Measurements from ENCODE around the gene MAP2K3. TPM values are rescaled to one million over a fixed set of nuclear protein-coding genes. Genes with fewer than 3 reads are reported as not detected.

The MAP2K3 gene
- polyA plus RNA-seq, 2 of the 4 experiments (the other 2 are of a cell fraction) = 13.9 to 37.1 TPM

DNA sequence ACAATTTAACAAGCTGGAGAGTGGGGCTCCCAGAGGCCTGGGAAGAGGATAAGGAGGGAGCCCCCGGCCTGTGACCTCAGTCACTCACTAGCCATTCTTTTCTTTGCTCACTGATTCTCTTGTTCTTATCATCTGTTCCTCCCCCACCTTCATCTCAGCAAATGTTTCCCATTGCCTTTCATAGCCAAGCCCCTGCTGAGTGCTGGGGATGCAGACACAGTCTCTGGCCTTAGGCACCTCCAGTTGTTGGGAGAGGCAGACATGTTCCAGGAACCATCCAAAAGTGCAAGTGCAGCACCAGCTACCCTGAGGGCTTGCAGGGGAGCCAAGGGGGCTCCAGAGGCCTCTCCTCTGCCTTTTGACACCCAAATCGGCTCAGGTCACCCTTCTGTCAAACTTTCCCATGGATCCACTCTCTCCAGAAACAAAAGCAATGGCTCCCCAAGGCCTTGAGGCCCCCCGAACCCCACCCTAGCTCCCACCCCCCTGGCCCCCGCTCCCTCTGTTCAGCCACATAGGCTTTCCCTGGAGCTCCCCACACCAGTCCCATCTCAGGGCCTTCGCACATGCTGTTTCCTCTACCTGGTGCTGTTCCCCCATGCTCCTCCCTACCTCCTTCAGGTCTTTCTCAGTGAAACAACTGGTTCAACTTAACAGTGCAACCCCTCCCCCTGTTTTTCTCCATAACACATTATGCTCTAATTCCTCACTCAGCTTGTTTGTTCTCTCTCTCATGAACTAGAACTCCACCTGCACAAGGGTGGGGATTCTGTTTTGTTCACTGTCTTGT, 76.7 kb downstream of the MAP2K3 start:
- WGBS (ENCODE audit: missing lambda C conversion rate) = 36% methylated on average over 5 of the region's 5 CpGs
- Histone ChIP-seq H3K4me3 (no peak overlapping the region), H3K4me2 (no peak overlapping the region), H3K27ac (no peak overlapping the region), H3K9me3 (no peaks in the 10 kb centered on the region), H3K4me1 (peaks cover 11% of the 10 kb centered on the region; the same call in 1 of the 3 replicates)
- DNase-seq (ENCODE audit: low read depth in 1 of 2, low spot score in 1 of 2) (no peak), ATAC-seq (no peak), FAIRE-seq (no peak)
- no peak for TF ChIP-seq BHLHE40 (IDR thresholded peaks at IDR 0.05; ENCODE audit: low read depth, low read length)
- POLR2A ChIA-PET = interaction anchor here (0.6 kb wide), 1 partner anchor 35 kb away, joined by 3 read pairs; no protein-coding TSS in a partner anchor
- CTCF ChIA-PET = interaction anchor here (0.8 to 2.1 kb wide), 4 partner anchors 10 to 152 kb away, joined by 3 to 9 read pairs (median 4); no protein-coding TSS in a partner anchor

DNA sequence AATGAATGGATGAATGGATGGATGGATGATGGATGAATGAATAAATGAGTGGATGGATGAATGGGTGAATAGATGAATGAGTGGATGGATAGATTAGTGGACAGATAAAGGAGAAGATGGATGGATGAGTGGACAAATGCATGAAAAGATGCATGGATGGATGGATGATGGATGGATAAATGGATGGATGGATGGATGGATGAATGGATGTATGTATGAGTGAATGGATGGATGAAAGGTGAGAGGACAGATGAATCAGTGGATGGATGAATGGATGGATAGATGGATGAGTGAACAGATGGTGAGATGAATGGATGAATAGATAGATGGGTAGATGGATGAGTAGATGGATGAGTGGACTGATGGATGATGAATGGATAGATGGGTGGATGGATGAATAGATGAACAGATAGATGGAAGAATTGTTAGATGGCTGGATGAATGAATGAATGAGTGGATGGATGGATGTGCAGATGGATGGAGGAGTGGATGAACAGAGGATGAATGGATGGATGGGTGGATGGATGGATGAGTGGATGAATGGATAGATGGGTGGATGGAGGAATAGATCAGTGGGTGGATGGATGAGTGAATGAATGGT, 77.9 kb downstream of the MAP2K3 start:
- no peaks in the 10 kb centered on the region for H3K9me3 ChIP-seq
- H3K4me1 ChIP-seq = peaks cover 11% of the 10 kb centered on the region; the same call in 1 of the 3 replicates
- CTCF ChIA-PET = interaction anchor here (1.5 kb wide), 1 partner anchor 11 kb away, joined by 5 read pairs; no protein-coding TSS in a partner anchor
- DNase-seq (ENCODE audit: low read depth in 1 of 2, low spot score in 1 of 2) (no peak), ATAC-seq (no peak), FAIRE-seq (no peak)
- POLR2A ChIA-PET = no interaction called here
- no peak for TF ChIP-seq CBX8 (IDR thresholded peaks at IDR 0.05)
- no peak for TF ChIP-seq POLR2AphosphoS2 (conservative IDR thresholded peaks at IDR 0.05; ENCODE audit: low read length)
- TF ChIP-seq FOXS1 (CRISPR knock-in tag; IDR thresholded peaks at IDR 0.05) = no peak
- TF ChIP-seq, protein P1, sequence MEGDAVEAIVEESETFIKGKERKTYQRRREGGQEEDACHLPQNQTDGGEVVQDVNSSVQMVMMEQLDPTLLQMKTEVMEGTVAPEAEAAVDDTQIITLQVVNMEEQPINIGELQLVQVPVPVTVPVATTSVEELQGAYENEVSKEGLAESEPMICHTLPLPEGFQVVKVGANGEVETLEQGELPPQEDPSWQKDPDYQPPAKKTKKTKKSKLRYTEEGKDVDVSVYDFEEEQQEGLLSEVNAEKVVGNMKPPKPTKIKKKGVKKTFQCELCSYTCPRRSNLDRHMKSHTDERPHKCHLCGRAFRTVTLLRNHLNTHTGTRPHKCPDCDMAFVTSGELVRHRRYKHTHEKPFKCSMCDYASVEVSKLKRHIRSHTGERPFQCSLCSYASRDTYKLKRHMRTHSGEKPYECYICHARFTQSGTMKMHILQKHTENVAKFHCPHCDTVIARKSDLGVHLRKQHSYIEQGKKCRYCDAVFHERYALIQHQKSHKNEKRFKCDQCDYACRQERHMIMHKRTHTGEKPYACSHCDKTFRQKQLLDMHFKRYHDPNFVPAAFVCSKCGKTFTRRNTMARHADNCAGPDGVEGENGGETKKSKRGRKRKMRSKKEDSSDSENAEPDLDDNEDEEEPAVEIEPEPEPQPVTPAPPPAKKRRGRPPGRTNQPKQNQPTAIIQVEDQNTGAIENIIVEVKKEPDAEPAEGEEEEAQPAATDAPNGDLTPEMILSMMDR (IDR thresholded peaks at IDR 0.05) = no peak
- TF ChIP-seq, protein P2, sequence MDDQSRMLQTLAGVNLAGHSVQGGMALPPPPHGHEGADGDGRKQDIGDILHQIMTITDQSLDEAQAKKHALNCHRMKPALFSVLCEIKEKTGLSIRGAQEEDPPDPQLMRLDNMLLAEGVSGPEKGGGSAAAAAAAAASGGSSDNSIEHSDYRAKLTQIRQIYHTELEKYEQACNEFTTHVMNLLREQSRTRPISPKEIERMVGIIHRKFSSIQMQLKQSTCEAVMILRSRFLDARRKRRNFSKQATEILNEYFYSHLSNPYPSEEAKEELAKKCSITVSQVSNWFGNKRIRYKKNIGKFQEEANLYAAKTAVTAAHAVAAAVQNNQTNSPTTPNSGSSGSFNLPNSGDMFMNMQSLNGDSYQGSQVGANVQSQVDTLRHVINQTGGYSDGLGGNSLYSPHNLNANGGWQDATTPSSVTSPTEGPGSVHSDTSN (IDR thresholded peaks at IDR 0.05) = no peak
- TF ChIP-seq RARB (CRISPR knock-in tag; IDR thresholded peaks at IDR 0.05) = no peak
- TF ChIP-seq, protein P3, sequence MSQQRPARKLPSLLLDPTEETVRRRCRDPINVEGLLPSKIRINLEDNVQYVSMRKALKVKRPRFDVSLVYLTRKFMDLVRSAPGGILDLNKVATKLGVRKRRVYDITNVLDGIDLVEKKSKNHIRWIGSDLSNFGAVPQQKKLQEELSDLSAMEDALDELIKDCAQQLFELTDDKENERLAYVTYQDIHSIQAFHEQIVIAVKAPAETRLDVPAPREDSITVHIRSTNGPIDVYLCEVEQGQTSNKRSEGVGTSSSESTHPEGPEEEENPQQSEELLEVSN (IDR thresholded peaks at IDR 0.05; ENCODE audit: borderline replicate concordance, low read depth) = no peak
- no peak for TF ChIP-seq MAZ (IDR thresholded peaks at IDR 0.05; ENCODE audit: borderline replicate concordance, low read depth, low read length)
- TF ChIP-seq, protein P4, sequence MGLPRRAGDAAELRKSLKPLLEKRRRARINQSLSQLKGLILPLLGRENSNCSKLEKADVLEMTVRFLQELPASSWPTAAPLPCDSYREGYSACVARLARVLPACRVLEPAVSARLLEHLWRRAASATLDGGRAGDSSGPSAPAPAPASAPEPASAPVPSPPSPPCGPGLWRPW (IDR thresholded peaks at IDR 0.05) = no peak
- H3K4me3 ChIP-seq = no peak overlapping the region
- no peak overlapping the region for H3K4me2 ChIP-seq
- H3K27ac ChIP-seq = no peak overlapping the region

DNA sequence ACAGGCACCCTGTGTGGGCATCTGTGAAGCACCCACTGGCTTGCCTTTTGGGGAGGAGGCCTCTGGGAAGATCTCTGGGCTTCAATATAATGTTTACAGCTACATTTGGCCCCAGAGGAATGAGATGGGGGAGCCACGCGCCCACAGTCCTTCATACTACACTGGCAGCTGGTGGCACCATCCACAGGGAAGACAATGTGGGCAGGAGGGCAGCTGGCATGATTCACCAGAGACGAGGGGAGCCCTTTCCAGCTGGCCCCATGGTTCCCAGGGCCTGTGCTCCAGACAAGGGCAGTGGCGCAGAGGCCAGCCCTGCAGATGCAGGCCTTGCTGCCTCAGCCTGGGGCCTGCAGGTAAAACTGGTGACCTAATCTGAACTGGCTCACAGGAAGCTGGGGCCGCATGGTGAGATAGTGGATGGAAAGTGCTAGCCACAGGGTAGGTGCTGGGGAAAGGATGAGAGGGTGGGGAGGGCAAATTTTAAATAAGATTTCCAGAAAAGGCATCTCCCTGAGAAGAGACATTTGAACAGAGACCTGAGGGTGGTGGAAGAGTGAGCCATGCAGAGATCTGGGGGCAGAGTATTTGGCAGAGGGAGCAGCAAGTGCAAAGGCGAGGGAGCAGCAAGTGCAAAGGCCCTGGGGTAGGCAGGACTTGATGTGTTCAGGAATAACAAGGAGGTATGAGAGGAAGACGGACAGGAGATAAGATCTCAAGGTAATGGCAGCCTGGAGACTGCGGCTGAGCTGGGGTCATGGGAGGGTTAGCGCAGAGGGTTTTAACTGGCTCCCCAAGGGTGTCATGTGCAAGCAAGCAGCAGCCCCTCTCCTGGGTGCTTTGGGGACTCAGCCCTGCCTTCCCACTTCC, 79.5 kb downstream of the MAP2K3 start:
- TF ChIP-seq CHD4 (IDR thresholded peaks at IDR 0.05; ENCODE audit: borderline replicate concordance) (no peak), FOSL2 (IDR thresholded peaks at IDR 0.05) (no peak), FOSL2 (CRISPR knock-in tag; IDR thresholded peaks at IDR 0.05) (no peak), CBX8 (IDR thresholded peaks at IDR 0.05) (no peak), SMC3 (IDR thresholded peaks at IDR 0.05) (no peak)
- TF ChIP-seq, protein P5, sequence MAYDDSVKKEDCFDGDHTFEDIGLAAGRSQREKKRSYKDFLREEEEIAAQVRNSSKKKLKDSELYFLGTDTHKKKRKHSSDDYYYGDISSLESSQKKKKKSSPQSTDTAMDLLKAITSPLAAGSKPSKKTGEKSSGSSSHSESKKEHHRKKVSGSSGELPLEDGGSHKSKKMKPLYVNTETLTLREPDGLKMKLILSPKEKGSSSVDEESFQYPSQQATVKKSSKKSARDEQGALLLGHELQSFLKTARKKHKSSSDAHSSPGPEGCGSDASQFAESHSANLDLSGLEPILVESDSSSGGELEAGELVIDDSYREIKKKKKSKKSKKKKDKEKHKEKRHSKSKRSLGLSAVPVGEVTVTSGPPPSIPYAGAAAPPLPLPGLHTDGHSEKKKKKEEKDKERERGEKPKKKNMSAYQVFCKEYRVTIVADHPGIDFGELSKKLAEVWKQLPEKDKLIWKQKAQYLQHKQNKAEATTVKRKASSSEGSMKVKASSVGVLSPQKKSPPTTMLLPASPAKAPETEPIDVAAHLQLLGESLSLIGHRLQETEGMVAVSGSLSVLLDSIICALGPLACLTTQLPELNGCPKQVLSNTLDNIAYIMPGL (CRISPR knock-in tag; IDR thresholded peaks at IDR 0.05; ENCODE audit: borderline replicate concordance) = no peak
- TF ChIP-seq, protein P6, sequence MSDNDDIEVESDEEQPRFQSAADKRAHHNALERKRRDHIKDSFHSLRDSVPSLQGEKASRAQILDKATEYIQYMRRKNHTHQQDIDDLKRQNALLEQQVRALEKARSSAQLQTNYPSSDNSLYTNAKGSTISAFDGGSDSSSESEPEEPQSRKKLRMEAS (IDR thresholded peaks at IDR 0.05) = no peak
- TF ChIP-seq, protein P7, sequence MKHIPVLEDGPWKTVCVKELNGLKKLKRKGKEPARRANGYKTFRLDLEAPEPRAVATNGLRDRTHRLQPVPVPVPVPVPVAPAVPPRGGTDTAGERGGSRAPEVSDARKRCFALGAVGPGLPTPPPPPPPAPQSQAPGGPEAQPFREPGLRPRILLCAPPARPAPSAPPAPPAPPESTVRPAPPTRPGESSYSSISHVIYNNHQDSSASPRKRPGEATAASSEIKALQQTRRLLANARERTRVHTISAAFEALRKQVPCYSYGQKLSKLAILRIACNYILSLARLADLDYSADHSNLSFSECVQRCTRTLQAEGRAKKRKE (CRISPR knock-in tag; IDR thresholded peaks at IDR 0.05; ENCODE audit: low read depth) = no peak
- WGBS (ENCODE audit: missing lambda C conversion rate) = 75% methylated on average over 9 of the region's 9 CpGs
- H3K4me2 ChIP-seq = no peak overlapping the region
- no peak for DNase-seq (ENCODE audit: low read depth in 1 of 2, low spot score in 1 of 2)
- no peak for ATAC-seq
- H3K27ac ChIP-seq = no peak overlapping the region
- no peak for FAIRE-seq
- H3K4me1 ChIP-seq = peaks cover 4% of the 10 kb centered on the region; the same call in 1 of the 3 replicates
- no peak overlapping the region for H3K4me3 ChIP-seq
- ChIA-PET POLR2A (no interaction called here), CTCF (interaction anchor here (2.3 to 3.6 kb wide), 2 partner anchors 11 to 84 kb away, joined by 7 to 13 read pairs; no protein-coding TSS in a partner anchor)
- H3K9me3 ChIP-seq = no peaks in the 10 kb centered on the region
